Retinal pigment epithelial cell (primary cell): ENCODE data around the gene MMP14.

Experiments
- DNase-seq: peaks from one replicate; pipeline ENCODE4 v3.0.0-alpha.2; 2010; ENCODE audit warnings: low read depth
- H3K4me3 ChIP-seq: 2 replicates; pipeline ENCODE4 v1.5.1; 2011; ENCODE audit warnings: mild to moderate bottlenecking, low read length, control low read depth, moderate library complexity
- CTCF ChIP-seq: conservative IDR thresholded peaks from 2 replicates; pipeline ENCODE4 v1.5.1; 2011; ENCODE audit warnings: low read depth, low read length, control low read depth, inconsistent platforms

MMP14 gene

GRCh38 chr14:22885975-22886374 is 49.6 kb downstream of the MMP14 start:
- H3K4me3 ChIP-seq: no peak overlapping the region
- no peak for TF ChIP-seq CTCF

GRCh38 chr14:22886500-22887259 is 50.3 kb downstream of the MMP14 start:
- peak; percentile 28 for DNase-seq
- peak overlapping the region; percentile 67 for H3K4me3 ChIP-seq
- peak; percentile 24 for TF ChIP-seq CTCF

More at GRCh38 chr14:22885975-22886374, 49.6 kb downstream of the MMP14 start:
- DNase-seq: no peak

GRCh38 chr14:22887260-22887989 is 51.0 kb downstream of the MMP14 start:
- peak overlapping the region; percentile 67 for H3K4me3 ChIP-seq
- DNase-seq: peak; percentile 88
- no peak for TF ChIP-seq CTCF

GRCh38 chr14:22887990-22888378 is 51.6 kb downstream of the MMP14 start:
- no peak for DNase-seq
- TF ChIP-seq CTCF: no peak
- peak overlapping the region; percentile 67 for H3K4me3 ChIP-seq

- no peak overlapping the region for H3K4me3 ChIP-seq
- no peak for DNase-seq
Measured at GRCh38 chr14:22888662-22889061, 52.3 kb downstream of the MMP14 start.

GRCh38 chr14:22890416-22890815 is 54.0 kb downstream of the MMP14 start:
- DNase-seq: no peak
- TF ChIP-seq CTCF: no peak
- H3K4me3 ChIP-seq: no peak overlapping the region

More at GRCh38 chr14:22888662-22889061, 52.3 kb downstream of the MMP14 start:
- TF ChIP-seq CTCF: no peak
